ENCODE data around the gene ISCA1. TPM values are rescaled to one million over a fixed set of nuclear protein-coding genes. Genes with fewer than 3 reads are reported as not detected.

The ISCA1 gene
- total and polyA plus RNA-seq, 2 donors (not counting 3 experiments of a cell fraction or from before 2014, with no cell fraction given), result 14.2 to 22.2 TPM

DNA sequence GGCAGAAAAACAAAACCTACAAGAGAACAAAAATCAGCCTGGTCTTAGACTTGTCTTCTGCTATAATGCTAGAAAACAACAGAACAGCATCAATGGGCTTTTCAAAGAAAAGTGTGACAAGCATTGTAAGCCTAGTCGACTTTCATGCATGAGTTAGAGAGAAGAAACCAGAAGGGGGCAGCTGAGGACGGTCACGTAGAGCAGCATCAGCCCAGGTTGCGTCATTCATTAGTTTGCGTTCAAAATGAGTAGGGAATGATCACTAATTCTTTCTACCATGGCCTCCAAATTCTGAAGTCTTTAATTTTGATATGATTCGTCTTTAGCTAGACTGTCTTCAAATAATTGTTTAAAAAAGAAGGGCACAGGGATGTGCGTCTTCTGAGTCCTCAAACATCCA is 4.7 kb upstream of the ISCA1 start:
- Histone ChIP-seq H3K9me3 (replicated peaks; ENCODE audit: control insufficient read depth, insufficient read depth, low read length) (no peaks in the 10 kb centered on the region), H3K4me1 (ENCODE audit: control insufficient read depth, extremely low read depth, insufficient read depth, low read length) (peaks cover 5% of the 10 kb centered on the region), H3K27ac (ENCODE audit: insufficient read depth, low read depth, low read length) (no peak overlapping the region), H3K9ac (replicated peaks; ENCODE audit: extremely low read depth, insufficient read depth, low read length) (no peak overlapping the region), H3K36me3 (ENCODE audit: control insufficient read depth in 2 of 2, extremely low read depth in 1 of 2, insufficient read depth in 2 of 2, low read length in 2 of 2) (no peaks in the 10 kb centered on the region), H3K4me3 (replicated peaks in 1 of 3; ENCODE audit: insufficient read depth in 1 of 3, low read depth in 1 of 3, low read length in 3 of 3) (no peak overlapping the region), H3K79me2 (ENCODE audit: control insufficient read depth, insufficient read depth, low read length) (no peaks in the 10 kb centered on the region), H4K20me1 (replicated peaks; ENCODE audit: control insufficient read depth, extremely low read depth, insufficient read depth, low read length) (no peaks in the 10 kb centered on the region), H3K4me2 (ENCODE audit: insufficient read depth, low read length) (no peak overlapping the region), H3K9me1 (replicated peaks; ENCODE audit: control insufficient read depth, extremely low read depth, insufficient read depth, low read length) (no peaks in the 10 kb centered on the region), H2AFZ (ENCODE audit: low read depth, low read length) (no peak overlapping the region), H3K27me3 (ENCODE audit: control insufficient read depth in 2 of 2, insufficient read depth in 2 of 2, low read length in 2 of 2) (no peaks in the 10 kb centered on the region)
- BruUV-seq (replicated peaks), result no TSS peak
- TF ChIP-seq EZH2 (IDR thresholded peaks at IDR 0.05; ENCODE audit: borderline replicate concordance, low read depth, low read length, severe bottlenecking) (no peak), POLR2AphosphoS5 (IDR thresholded peaks at IDR 0.05; ENCODE audit: insufficient read depth, low read depth, low read length) (no peak), POLR2A (IDR thresholded peaks at IDR 0.05; ENCODE audit: low read depth, low read length) (no peak), MYC (IDR thresholded peaks at IDR 0.05; ENCODE audit: low read depth, low read length) (no peak)
- TF ChIP-seq, protein P1, sequence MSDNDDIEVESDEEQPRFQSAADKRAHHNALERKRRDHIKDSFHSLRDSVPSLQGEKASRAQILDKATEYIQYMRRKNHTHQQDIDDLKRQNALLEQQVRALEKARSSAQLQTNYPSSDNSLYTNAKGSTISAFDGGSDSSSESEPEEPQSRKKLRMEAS (IDR thresholded peaks at IDR 0.05; ENCODE audit: insufficient read depth, insufficient read length), result no peak
- dilution Hi-C loops (cut with MboI; ENCODE audit: extremely low pct_ligation_motif_present, low sequenced_read_pairs), result no loop called here
- intact Hi-C loops (cut with micrococcal nuclease), result no loop called here
- DNase-seq (ENCODE audit: low read depth, low spot score), result no peak
- ChIA-PET CTCF (no interaction called here), POLR2A (no interaction called here)
- FAIRE-seq, result peak; percentile 40

DNA sequence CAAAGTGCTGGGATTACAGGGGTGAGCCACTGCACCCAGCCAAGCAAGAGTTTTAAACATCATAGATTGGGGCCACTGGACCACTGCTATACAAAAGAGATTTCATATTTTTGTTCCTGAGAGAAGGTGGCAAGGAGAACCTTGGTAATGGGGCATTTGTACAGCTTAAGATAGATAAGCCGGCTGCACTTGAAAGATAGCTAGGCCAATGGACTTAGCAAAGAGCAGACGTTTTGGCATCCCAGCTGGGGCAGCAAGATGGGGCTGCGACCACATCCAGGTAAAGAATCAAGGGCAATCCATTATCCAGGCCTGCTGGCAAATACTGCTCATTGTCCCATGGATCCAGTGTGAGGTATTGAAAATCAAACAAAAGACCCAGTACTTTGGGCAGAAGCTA is 3.9 kb upstream of the ISCA1 start:
- CTCF ChIA-PET, result no interaction called here
- no peak for FAIRE-seq

More for the DNA sequence above, 3.9 kb upstream of the ISCA1 start:
- Histone ChIP-seq H3K79me2 (ENCODE audit: control insufficient read depth, insufficient read depth, low read length) (peaks cover 5% of the 10 kb centered on the region), H3K9me1 (replicated peaks; ENCODE audit: control insufficient read depth, extremely low read depth, insufficient read depth, low read length) (no peaks in the 10 kb centered on the region), H3K9me3 (replicated peaks; ENCODE audit: control insufficient read depth, insufficient read depth, low read length) (no peaks in the 10 kb centered on the region), H3K9ac (replicated peaks; ENCODE audit: extremely low read depth, insufficient read depth, low read length) (no peak overlapping the region), H3K4me1 (ENCODE audit: control insufficient read depth, extremely low read depth, insufficient read depth, low read length) (peaks cover 7% of the 10 kb centered on the region), H2AFZ (ENCODE audit: low read depth, low read length) (no peak overlapping the region), H3K27me3 (ENCODE audit: control insufficient read depth in 2 of 2, insufficient read depth in 2 of 2, low read length in 2 of 2) (no peaks in the 10 kb centered on the region), H3K4me3 (replicated peaks in 1 of 3; ENCODE audit: insufficient read depth in 1 of 3, low read depth in 1 of 3, low read length in 3 of 3) (no peak overlapping the region), H3K36me3 (ENCODE audit: control insufficient read depth in 2 of 2, extremely low read depth in 1 of 2, insufficient read depth in 2 of 2, low read length in 2 of 2) (no peaks in the 10 kb centered on the region), H3K27ac (ENCODE audit: insufficient read depth, low read depth, low read length) (no peak overlapping the region), H4K20me1 (replicated peaks; ENCODE audit: control insufficient read depth, extremely low read depth, insufficient read depth, low read length) (no peaks in the 10 kb centered on the region), H3K4me2 (ENCODE audit: insufficient read depth, low read length) (no peak overlapping the region)
- dilution Hi-C loops (cut with MboI; ENCODE audit: extremely low pct_ligation_motif_present, low sequenced_read_pairs), result no loop called here
- no peak for DNase-seq (ENCODE audit: low read depth, low spot score)
- intact Hi-C loops (cut with micrococcal nuclease), result no loop called here
- TF ChIP-seq FOS (IDR thresholded peaks at IDR 0.05; ENCODE audit: borderline replicate concordance, insufficient read depth, low read length) (no peak), GATA2 (IDR thresholded peaks at IDR 0.05; ENCODE audit: insufficient read depth, insufficient read length, low read depth, low read length) (no peak), EZH2 (IDR thresholded peaks at IDR 0.05; ENCODE audit: borderline replicate concordance, low read depth, low read length, severe bottlenecking) (no peak), MYC (IDR thresholded peaks at IDR 0.05; ENCODE audit: low read depth, low read length) (no peak)
- POLR2A ChIA-PET, result no interaction called here
- BruUV-seq (replicated peaks), result no TSS peak
